ENCODE measurements around the gene KCNJ6.

Gene KCNJ6

DNA sequence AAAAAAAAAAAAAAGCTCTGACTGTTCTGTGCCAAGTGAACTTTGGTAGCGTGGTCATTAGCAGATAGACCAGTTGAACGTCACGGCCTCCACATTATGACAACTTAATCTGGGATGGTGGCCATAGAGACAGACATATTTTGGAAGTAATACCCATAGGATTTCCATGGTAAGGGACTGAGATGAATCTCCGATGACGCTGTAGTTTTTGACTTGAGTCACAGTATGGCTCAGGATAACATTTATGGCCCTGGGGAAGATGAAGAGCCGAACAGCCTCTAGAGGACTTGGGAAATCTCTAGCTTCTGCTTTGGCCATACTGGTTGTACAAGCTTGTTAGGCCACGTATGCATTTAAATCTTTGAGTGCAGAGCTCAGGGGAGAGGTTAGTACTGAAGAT is 214.0 kb downstream of the KCNJ6 start:
- H3K9me2 ChIP-seq (ENCODE audit: low read depth, low read length): no peaks in the 10 kb centered on the region
- no peaks in the 10 kb centered on the region for H3K36me3 ChIP-seq (ENCODE audit: insufficient read depth, low read length)
- H3K9ac ChIP-seq (ENCODE audit: low read length): no peak overlapping the region
- peaks cover 5% of the 10 kb centered on the region for H3K4me1 ChIP-seq (ENCODE audit: insufficient read depth, low read length, severe bottlenecking)
- H3K27ac ChIP-seq (ENCODE audit: low read depth, low read length, poor library complexity, severe bottlenecking): no peak overlapping the region
- no peak overlapping the region for H2AFZ ChIP-seq (ENCODE audit: low read length)
- no peaks in the 10 kb centered on the region for H3K79me2 ChIP-seq (ENCODE audit: insufficient read depth, low read length)
- H3F3A ChIP-seq (ENCODE audit: insufficient read depth, low read length): no peaks in the 10 kb centered on the region
- H4K20me1 ChIP-seq (ENCODE audit: insufficient read depth, low read length): no peaks in the 10 kb centered on the region
- no peaks in the 10 kb centered on the region for H3K9me3 ChIP-seq (ENCODE audit: low read length)
- TF ChIP-seq, protein P1, sequence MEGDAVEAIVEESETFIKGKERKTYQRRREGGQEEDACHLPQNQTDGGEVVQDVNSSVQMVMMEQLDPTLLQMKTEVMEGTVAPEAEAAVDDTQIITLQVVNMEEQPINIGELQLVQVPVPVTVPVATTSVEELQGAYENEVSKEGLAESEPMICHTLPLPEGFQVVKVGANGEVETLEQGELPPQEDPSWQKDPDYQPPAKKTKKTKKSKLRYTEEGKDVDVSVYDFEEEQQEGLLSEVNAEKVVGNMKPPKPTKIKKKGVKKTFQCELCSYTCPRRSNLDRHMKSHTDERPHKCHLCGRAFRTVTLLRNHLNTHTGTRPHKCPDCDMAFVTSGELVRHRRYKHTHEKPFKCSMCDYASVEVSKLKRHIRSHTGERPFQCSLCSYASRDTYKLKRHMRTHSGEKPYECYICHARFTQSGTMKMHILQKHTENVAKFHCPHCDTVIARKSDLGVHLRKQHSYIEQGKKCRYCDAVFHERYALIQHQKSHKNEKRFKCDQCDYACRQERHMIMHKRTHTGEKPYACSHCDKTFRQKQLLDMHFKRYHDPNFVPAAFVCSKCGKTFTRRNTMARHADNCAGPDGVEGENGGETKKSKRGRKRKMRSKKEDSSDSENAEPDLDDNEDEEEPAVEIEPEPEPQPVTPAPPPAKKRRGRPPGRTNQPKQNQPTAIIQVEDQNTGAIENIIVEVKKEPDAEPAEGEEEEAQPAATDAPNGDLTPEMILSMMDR (IDR thresholded peaks at IDR 0.05; ENCODE audit: low read length): no peak
- no peak for TF ChIP-seq EZH2 (IDR thresholded peaks at IDR 0.05; ENCODE audit: borderline replicate concordance, low read length)
- no peaks in the 10 kb centered on the region for H3K27me3 ChIP-seq (ENCODE audit: insufficient read depth, low read length)
- H3K4me3 ChIP-seq (ENCODE audit: low read depth, low read length, poor library complexity, severe bottlenecking): no peak overlapping the region
- H3K4me2 ChIP-seq (ENCODE audit: low read length): no peak overlapping the region

DNA sequence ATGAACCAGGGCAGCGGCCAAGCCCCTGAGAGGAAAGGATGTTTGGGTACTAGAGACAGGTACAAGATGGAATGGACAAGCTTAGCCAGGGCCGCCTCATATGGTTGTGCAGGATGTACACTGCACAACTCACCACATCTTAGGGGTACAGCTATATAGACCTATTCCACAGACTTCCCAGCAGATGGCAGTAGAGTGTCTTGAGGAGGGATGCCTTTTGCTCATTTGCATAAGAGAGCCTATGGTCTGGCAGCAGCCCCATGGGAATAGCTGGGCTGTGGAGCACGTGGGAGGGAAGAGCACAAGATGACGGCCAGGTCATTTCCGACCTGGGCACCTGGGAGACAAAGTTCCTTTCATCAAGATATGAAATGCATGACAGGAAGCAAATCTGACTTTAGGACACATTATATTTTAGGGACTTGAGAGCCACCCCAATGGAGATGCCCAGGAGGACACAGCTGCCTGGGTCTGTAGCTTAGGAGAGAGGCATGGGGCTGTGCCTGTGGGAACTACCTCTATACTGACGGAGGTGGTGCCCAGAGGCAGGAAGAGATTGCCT is 215.5 kb downstream of the KCNJ6 start:
- no peaks in the 10 kb centered on the region for H3K79me2 ChIP-seq (ENCODE audit: insufficient read depth, low read length)
- H3K9ac ChIP-seq (ENCODE audit: low read length): no peak overlapping the region
- H3K4me3 ChIP-seq (ENCODE audit: low read depth, low read length, poor library complexity, severe bottlenecking): no peak overlapping the region
- TF ChIP-seq, protein P1 (IDR thresholded peaks at IDR 0.05; ENCODE audit: low read length): peak; percentile 73
- TF ChIP-seq EZH2 (IDR thresholded peaks at IDR 0.05; ENCODE audit: borderline replicate concordance, low read length): no peak
- H3K36me3 ChIP-seq (ENCODE audit: insufficient read depth, low read length): no peaks in the 10 kb centered on the region
- no peaks in the 10 kb centered on the region for H3K27me3 ChIP-seq (ENCODE audit: insufficient read depth, low read length)
- no peaks in the 10 kb centered on the region for H4K20me1 ChIP-seq (ENCODE audit: insufficient read depth, low read length)
- peaks cover 5% of the 10 kb centered on the region for H3K4me1 ChIP-seq (ENCODE audit: insufficient read depth, low read length, severe bottlenecking)
- H2AFZ ChIP-seq (ENCODE audit: low read length): no peak overlapping the region
- H3K9me3 ChIP-seq (ENCODE audit: low read length): no peaks in the 10 kb centered on the region
- no peaks in the 10 kb centered on the region for H3F3A ChIP-seq (ENCODE audit: insufficient read depth, low read length)
- no peak overlapping the region for H3K4me2 ChIP-seq (ENCODE audit: low read length)
- H3K9me2 ChIP-seq (ENCODE audit: low read depth, low read length): no peaks in the 10 kb centered on the region
- H3K27ac ChIP-seq (ENCODE audit: low read depth, low read length, poor library complexity, severe bottlenecking): no peak overlapping the region

DNA sequence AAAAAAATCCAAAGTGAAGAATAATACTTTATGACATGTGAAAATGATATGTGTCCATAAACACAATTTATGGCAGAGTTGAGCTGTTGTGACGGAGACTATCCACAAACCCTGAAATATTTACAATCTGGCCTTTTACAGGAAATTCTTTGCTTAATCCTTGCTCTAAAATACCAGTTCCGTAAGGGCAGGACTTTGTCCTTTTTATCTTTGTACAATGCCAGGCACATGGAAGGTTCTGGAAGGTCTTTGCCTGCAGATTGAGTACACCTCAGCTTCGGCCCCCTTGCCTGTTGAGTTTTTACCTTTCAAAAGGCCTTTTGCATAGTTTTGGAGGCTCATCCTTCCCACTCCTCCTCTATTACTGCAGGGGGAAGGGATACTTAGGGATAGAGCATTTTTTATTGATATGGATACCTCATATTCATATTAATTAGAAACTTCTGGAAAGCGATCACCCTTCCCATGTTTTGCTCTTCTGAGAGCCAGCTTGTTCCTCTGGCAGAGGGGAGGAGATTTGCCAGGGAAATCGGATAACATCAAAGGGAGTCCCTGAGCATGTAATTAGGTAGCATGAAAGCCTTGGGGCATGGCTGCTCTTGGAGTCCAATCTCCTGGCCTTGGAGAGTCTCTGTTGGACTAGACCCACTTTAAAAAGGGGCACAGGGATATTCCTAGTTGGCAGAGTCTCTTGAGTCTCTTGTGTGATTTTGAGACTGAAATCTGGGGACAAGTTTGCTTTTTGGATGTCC is 217.1 kb downstream of the KCNJ6 start:
- no peak for TF ChIP-seq EZH2 (IDR thresholded peaks at IDR 0.05; ENCODE audit: borderline replicate concordance, low read length)
- TF ChIP-seq, protein P1 (IDR thresholded peaks at IDR 0.05; ENCODE audit: low read length): no peak
- Histone ChIP-seq H3K27ac (ENCODE audit: low read depth, low read length, poor library complexity, severe bottlenecking) (no peak overlapping the region), H3F3A (ENCODE audit: insufficient read depth, low read length) (no peaks in the 10 kb centered on the region), H3K36me3 (ENCODE audit: insufficient read depth, low read length) (no peaks in the 10 kb centered on the region), H3K9me2 (ENCODE audit: low read depth, low read length) (no peaks in the 10 kb centered on the region), H3K4me2 (ENCODE audit: low read length) (no peak overlapping the region), H3K9ac (ENCODE audit: low read length) (no peak overlapping the region), H4K20me1 (ENCODE audit: insufficient read depth, low read length) (no peaks in the 10 kb centered on the region), H2AFZ (ENCODE audit: low read length) (no peak overlapping the region), H3K4me3 (ENCODE audit: low read depth, low read length, poor library complexity, severe bottlenecking) (no peak overlapping the region), H3K27me3 (ENCODE audit: insufficient read depth, low read length) (no peaks in the 10 kb centered on the region), H3K79me2 (ENCODE audit: insufficient read depth, low read length) (no peaks in the 10 kb centered on the region), H3K4me1 (ENCODE audit: insufficient read depth, low read length, severe bottlenecking) (peaks cover 5% of the 10 kb centered on the region), H3K9me3 (ENCODE audit: low read length) (no peaks in the 10 kb centered on the region)
